ENCODE results near the gene TUT7.

Gene TUT7

DNA sequence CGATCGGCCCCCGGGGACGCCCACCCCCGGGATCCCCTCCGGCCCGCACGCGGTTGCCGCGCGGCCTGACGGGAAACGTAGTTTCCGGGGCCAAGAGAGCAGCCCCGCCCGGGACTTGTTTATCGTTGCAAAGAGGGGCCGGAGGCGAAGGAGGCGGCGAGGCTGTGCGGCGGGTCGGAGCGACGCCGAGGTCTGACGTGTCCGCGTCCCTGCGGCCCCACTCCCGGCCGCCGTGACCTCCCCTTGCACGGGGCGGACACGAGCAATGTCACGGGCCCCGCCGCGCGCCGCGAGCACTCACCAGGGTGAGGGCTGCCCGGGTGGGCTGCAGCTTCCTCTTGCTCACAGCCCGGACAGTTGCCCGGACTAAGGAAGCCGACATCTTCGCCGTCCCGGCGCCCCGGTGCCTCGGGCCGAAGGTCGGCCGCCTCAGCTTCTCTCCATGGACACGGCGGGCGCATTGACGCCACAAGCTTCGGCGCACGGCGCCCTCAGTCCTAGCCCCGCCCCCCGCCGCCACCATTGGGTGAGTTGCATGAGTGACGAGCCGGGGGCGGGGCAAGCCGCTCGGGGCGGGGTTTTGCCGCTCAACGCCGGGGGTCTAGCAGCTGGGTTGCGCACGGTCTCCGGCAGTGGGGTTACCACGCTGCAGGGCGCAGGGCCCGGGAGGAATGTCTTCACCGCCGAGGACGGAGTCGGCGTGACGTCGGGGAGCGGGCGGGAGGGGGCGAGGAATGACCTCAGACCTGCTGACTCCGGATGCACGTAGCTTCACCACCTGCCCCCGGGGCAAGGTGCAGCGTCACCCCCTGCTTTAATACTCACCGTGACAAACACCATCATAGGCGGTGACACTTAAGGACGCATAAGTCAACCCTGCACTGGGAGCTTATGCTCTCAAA lies 71.9 kb downstream of the TUT7 start, which contains the start of gene ISCA1 (continued):
- no peak; the same call in 1 of the 2 replicates for TF ChIP-seq ZNF518A (tag by site-specific recombination; conservative IDR thresholded peaks at IDR 0.05; ENCODE audit: low read depth)
- no peak; the same call in none of the 2 replicates for TF ChIP-seq PBX3 (CRISPR knock-in tag; IDR thresholded peaks at IDR 0.05)
- peak; percentile 88 for TF ChIP-seq ZBTB8A (tag by site-specific recombination; IDR thresholded peaks at IDR 0.05)
- TF ChIP-seq BCL11B (tag by site-specific recombination; IDR thresholded peaks at IDR 0.05; ENCODE audit: low read depth) = no peak; the same call in 1 of the 2 replicates
- no peak; the same call in 1 of the 2 replicates for TF ChIP-seq ZNF449 (tag by site-specific recombination; IDR thresholded peaks at IDR 0.05)
- no peak for TF ChIP-seq ZNF132 (tag by site-specific recombination; IDR thresholded peaks at IDR 0.05; ENCODE audit: borderline replicate concordance)
- peak; percentile 57 for TF ChIP-seq KLF8 (tag by site-specific recombination; IDR thresholded peaks at IDR 0.05)
- TF ChIP-seq KLF9 (tag by site-specific recombination; IDR thresholded peaks at IDR 0.05; ENCODE audit: low read depth) = peak; percentile 66; the same call in 1 of the 2 replicates
- no peak for TF ChIP-seq ZNF433 (tag by site-specific recombination; IDR thresholded peaks at IDR 0.05; ENCODE audit: low read depth)
- TF ChIP-seq ZBTB49 (tag by site-specific recombination; IDR thresholded peaks at IDR 0.05; ENCODE audit: low read depth) = no peak
- no peak for TF ChIP-seq ZNF416 (tag by site-specific recombination; IDR thresholded peaks at IDR 0.05)
- peak; percentile 79 for TF ChIP-seq ZIC2 (tag by site-specific recombination; IDR thresholded peaks at IDR 0.05)
- TF ChIP-seq, protein P1, sequence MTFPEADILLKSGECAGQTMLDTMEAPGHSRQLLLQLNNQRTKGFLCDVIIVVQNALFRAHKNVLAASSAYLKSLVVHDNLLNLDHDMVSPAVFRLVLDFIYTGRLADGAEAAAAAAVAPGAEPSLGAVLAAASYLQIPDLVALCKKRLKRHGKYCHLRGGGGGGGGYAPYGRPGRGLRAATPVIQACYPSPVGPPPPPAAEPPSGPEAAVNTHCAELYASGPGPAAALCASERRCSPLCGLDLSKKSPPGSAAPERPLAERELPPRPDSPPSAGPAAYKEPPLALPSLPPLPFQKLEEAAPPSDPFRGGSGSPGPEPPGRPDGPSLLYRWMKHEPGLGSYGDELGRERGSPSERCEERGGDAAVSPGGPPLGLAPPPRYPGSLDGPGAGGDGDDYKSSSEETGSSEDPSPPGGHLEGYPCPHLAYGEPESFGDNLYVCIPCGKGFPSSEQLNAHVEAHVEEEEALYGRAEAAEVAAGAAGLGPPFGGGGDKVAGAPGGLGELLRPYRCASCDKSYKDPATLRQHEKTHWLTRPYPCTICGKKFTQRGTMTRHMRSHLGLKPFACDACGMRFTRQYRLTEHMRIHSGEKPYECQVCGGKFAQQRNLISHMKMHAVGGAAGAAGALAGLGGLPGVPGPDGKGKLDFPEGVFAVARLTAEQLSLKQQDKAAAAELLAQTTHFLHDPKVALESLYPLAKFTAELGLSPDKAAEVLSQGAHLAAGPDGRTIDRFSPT (tag by site-specific recombination; IDR thresholded peaks at IDR 0.05) = peak; percentile 88
- no peak for TF ChIP-seq ZNF600 (tag by site-specific recombination; IDR thresholded peaks at IDR 0.05)
- peak; percentile 24 for TF ChIP-seq ZFHX2 (tag by site-specific recombination; conservative IDR thresholded peaks at IDR 0.05)
- no peak for TF ChIP-seq BCL6B (tag by site-specific recombination; IDR thresholded peaks at IDR 0.05)
- TF ChIP-seq PRDM4 (tag by site-specific recombination; IDR thresholded peaks at IDR 0.05) = peak; percentile 40; the same call in 1 of the 2 replicates
